Activated T-cell treated with anti-CD3 and anti-CD28 coated beads for 1 hour (primary cell): ENCODE results near the gene UPP2.

Source experiments
- DNase-seq: peaks from one replicate; pipeline ENCODE4 v3.0.0-alpha.2; 2020; ENCODE audit warnings: low read depth

UPP2 gene

DNA sequence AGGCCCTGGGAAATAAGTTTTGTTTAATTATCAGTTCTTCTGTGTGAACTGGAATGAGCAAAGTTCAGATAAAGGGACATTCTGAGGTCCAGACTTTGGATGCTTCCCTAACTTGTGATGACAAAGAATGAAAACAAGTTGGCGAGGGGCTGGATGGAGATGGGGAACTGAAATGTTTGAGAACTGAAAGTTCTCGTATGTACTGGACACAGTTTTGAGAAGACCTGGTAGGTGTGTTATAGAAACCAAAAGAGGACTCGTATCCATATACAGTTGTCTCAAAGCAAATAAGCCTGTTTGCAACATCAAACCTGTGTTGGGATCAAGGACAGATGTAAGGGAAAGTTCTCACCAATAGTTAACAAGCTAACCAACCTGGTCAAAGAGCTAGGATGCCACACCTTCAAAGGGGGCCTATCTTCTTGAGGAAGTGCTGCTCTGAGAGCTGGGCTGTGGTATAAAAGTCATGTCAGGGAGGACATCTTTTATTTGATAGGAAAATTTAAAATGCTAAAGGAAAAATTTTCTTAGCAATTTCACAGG, at the start of gene UPP2:
Gene UPP2, plus strand, starts transcription at position 493 of the 543 bp plus-strand sequence. CDS start 188 bp downstream, outside the sequence.
- DNase-seq, result no peak

DNA sequence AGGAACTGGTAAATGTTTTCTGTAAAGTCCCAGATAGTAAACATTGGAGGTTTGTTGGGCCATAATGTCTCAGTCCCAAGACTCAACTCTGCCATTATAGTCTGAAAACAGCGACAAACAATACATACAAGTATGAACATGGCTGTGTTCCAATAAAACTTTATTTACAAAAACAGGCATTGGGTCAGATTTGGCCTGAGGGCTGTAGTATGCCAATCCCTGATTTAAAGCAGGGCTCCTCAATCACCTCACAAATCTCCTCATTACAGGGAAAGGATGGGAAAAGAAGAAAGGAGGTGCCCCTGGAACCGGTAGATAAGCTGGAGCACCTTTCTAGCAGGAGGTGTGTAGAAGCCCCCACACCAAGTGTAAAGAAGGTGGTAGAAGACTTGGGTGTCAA, 48.9 kb upstream of the UPP2 start:
- DNase-seq, result no peak

GRCh38 chr2:158056875-158057274, 44.8 kb upstream of the UPP2 start:
- DNase-seq, result no peak

GRCh38 chr2:158060160-158060834, 41.4 kb upstream of the UPP2 start:
- no peak for DNase-seq

GRCh38 chr2:158060835-158061435, 40.7 kb upstream of the UPP2 start:
- no peak for DNase-seq

DNA sequence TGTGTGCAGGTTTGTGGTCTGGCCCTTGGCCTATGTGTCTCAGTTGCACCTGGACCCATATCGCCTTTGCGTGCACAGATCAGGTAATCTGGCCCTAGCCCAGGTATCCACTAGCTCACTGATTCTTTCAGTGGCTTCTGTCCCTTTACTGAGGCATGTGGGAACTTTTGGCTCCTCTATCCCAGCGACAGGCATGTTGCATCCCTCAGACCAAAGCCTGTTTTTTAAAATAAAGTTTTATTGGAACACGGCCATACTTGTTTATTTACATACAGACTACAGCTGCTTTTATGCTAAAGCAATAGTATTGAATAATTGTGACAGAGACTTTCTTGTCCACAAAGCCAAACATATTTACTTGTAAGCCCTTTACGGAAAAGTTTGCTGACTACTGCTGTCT, 39.9 kb upstream of the UPP2 start:
- DNase-seq, result no peak

DNA sequence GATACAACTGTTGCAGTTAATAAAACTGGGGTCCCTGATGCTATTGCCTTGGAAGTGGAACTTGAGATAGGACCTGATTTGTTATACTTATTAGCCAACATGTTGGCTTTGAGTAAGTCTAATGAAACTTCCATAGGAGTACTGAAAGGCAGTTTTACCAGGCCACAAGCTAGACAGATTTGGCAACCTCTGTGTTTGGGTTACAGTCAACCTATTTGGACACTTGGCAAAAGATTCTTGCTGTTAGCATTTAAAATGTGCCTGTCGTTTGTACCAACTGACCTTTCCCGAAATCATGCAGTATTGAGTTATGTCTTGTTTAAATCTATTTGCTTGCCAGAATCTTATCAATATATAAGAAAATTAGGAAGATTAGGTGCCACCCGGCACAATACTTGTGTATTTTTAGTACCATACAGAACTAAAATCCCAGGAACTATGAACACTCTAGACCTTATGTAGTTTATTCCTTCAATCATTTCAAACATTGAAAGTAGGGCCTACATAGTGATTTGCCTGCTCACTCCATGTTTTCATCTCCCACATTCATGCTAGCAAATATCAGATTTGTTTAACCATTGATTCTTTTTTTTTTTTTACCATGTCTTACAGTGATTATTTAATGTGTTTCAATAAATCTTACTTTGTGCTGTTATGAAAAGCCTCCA, 35.5 kb upstream of the UPP2 start:
- no peak for DNase-seq

DNA sequence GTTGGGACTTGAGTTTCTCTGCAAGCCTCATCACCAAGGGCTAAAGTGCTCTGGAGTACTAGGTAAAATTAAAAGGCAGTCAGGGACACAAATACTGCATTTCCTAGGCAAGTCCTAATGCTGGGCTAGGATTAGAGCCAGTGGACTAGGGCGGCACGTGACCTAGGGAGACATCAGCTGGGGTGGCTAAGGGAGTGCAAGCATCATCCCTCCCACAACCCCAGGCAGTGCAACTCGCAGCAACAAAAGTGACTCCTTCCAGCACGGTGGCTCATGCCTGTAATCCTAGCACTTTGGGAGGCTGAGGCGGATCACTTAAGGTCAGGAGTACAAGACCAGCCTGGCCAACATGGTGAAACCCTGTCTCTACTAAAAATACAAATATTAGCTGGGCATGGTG, 30.7 kb upstream of the UPP2 start:
- DNase-seq, result no peak

- DNase-seq, result no peak
These were observed 29.3 kb upstream of the UPP2 start for GRCh38 chr2:158072361-158072760.

- DNase-seq, result no peak
These were observed 22.0 kb upstream of the UPP2 start for GRCh38 chr2:158079672-158080071.

- DNase-seq, result no peak
These were observed 13.6 kb upstream of the UPP2 start for GRCh38 chr2:158088093-158088492.

DNA sequence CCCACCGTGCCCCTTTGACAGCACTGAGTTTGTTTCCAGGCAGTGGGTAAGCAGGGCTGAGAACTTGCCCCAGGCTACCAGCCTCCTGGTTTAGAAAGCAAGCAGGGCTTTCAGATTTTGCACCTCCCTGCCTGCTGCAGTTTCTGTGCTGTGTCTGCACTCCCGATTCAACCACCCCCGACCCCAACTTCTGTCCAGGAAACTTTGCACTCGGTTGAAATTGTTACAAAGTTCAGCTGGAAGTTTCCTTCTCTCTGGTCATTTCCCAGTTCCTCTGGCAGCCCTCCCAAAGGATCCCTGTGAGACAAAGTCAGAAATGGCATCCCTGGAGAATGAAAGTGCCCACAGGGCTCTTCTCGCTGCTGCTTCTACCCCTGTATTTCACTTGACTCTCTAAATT, 12.4 kb upstream of the UPP2 start:
- no peak for DNase-seq

- no peak for DNase-seq
These were observed 10.0 kb upstream of the UPP2 start for GRCh38 chr2:158091647-158092046.

DNA sequence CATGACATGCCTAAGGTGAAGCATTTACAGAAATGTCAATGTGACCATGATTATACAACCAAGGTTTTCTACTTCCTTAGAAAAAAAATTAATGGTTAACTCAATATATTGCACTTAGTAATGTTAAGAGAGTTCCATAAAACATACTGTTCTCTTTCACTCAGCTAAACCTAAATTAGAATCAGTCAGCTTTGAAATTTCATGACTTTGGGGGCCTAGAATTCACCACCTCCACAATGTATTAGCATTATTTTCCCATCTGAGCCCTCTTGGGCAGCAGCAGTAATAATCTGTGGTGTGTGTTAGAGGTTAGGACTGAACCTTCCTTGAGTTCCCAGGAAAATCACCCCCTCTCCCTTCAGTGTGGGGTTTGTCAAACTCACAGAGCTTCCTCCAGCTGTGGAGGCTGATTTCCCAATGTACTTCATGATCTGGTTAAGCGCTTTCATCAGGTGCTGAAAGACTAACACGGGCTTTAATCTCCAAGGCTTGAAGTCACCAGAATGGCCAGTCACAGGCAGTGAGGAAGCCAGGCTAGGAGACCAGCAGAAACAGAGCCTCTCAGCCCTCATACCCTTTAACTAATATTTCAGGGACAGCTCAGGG, 7.1 kb upstream of the UPP2 start:
- DNase-seq, result no peak

GRCh38 chr2:158095269-158095668, 6.4 kb upstream of the UPP2 start:
- no peak for DNase-seq

GRCh38 chr2:158095912-158096311, 5.8 kb upstream of the UPP2 start:
- DNase-seq, result no peak

DNA sequence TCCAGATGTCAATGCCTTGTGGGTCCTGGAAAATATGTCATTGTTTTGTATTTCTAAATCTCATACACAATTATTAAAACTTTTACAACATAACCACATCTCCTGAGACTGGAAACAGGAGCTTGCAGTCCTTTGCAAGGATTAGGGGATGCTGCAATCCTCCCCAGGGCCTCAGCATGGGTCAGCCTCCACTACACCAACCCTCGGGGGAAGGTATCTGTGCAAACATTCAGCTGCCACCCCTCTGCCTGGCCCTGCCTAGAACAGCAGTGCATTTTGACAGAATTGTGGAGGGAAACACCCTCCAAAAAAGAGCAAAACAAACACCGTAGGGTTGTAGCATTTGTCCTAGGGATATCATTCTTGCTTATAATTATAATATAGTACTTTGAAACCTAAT, 4.2 kb upstream of the UPP2 start:
- DNase-seq, result no peak

DNA sequence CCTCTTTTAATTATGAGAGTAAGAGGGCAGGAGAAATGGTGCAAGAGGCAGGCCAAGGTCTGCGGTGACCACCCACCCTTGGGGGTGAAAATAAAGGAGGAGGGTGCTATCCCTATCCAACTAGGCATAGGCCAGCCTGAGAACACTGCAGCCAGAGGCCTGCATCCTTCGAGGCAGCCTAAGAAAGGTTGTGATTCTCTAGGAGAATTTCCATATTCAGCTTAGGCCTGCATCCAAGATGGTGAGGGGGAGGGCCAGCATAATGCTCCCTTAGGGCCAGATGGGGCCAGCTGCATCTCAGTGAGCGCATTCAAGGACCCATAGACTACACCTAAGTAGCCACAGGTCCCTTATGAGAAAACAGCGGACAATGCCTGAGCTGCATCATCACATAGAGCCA, 3.5 kb upstream of the UPP2 start:
- DNase-seq, result no peak

GRCh38 chr2:158099716-158100115, 2.0 kb upstream of the UPP2 start:
- DNase-seq, result no peak

DNA sequence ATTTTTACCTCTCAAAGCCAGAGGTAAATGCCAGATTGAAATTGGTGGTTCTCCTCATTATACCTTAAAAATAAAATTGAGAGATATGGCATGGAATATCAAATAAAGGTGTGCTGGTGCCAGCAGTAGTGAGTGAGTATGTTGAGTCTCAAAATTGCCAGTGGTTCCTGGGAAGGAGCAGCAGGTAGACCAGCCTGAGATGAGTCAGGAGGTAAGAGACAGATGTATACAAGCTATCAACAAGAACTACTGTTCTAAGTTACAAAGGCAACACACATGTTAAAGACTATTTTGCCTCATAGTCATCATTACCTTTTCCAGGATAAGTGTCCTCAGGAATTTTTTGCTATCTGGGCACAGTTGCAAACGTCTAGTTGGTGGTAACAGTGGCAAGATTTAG, 1.3 kb upstream of the UPP2 start:
- no peak for DNase-seq

GRCh38 chr2:158102446-158102845, 770 bp downstream of the UPP2 start:
- no peak for DNase-seq

DNA sequence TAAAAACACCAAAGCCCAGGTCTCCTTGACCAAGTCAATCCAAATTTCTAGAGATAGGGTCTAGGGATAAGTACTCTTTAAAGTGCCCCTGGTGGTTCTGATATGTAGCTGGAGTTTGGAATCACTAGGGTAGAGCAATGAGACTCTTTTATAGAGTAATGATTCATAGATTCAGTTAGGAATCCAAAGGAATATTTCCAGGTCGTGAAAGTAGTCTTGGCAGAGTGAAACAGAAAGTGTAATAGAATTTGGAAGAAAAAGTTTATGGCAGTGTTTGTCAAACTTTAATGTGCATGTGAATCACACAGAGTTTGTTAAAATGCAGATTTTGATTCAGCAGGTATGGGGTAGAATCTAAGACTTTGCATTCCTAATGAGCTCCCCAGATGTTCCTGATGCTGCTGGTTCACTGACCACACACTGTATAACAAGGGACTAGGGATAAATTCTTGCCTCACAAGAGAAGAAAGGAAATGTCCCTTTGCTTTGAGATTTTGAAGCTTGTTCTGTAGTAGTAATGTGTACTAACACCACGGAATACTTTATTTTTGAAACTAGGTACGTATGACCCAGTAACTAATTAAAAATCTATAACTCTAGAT, 1.8 kb downstream of the UPP2 start:
- no peak for DNase-seq
